NCI-H1694 treated with DMSO at 0.1 percent for 48 hours (cell line): ENCODE measurements around the gene CDC42SE2.
"Not testable (repeated sequence)": the region's sequence is repeated elsewhere in the genome, so short reads cannot be mapped to it uniquely, and the experiment has no call there.

Experiments used
- DNase-seq: peaks from one replicate; lab custom pipeline; 2025; lab: John Stamatoyannopoulos, UW

The CDC42SE2 gene

DNA sequence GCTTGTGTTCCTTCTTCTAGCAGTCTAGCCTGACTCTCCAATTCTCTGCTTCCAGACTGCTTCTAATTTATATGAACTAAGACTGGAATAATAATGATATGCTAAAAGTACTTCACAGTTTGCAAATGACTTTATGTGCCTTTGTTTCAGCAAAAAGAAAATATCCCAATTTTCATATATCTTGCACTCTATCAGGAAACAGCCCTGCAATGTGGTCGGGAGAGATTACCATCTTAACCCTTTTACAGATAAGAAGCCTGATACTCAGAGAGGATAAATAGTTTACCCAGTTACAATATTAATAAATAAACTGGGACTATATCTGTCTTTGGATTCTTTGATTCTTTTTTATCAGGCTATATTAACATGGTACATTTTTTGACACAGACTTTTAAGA is 126.0 kb downstream of the CDC42SE2 start:
- no peak for DNase-seq

DNA sequence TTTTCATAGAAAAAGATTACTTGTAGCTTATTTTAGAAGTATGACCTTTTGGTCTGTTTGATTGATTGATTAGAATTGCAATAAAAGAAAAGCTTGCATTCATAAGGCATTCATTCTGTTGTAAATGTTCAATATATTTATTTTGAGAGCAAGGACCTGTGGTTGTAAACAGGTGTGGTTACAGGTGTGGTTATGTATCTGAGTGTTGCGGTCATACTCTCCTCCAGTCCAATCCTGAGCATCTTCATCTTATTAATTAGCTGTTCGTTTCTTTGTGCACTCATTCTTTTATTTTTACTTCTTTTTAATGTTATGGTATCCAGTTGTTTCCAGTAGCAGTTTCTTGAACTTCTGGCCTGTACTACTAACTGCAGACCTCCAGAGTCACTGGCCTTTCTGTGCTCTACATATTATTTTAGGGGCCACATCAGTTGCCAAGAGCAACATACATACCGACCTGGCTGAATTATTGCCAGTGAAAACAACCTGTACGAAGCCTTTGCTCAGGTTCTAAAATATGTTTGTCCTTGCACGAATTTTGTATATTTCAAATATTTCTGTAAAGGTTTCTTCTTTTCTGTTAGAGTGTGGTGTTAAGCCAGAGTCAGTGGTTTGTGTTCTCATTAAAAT is 128.7 kb downstream of the CDC42SE2 start:
- DNase-seq, result no peak

DNA sequence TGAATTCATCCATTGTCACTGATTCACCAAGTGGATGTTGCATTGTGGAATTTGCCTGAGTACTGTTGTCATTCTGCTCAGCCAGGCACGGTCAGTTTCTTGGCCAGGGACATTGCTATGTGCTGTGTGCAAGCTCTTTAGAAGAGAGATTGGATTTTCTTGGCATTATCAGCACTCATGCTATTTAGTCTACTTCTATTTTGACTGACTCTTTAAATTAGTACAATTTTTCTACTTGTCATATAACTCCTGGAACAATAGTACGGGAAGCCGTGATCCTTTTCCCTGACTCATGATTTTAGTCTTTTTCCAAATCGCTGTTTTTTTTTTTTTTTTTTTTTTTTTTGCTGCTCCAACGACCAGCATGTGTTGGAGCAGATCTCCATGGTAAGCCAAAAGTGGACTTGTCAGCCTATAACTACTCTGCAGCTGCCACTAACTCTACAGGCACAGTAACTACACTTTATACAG is 129.7 kb downstream of the CDC42SE2 start:
- no peak for DNase-seq

DNA sequence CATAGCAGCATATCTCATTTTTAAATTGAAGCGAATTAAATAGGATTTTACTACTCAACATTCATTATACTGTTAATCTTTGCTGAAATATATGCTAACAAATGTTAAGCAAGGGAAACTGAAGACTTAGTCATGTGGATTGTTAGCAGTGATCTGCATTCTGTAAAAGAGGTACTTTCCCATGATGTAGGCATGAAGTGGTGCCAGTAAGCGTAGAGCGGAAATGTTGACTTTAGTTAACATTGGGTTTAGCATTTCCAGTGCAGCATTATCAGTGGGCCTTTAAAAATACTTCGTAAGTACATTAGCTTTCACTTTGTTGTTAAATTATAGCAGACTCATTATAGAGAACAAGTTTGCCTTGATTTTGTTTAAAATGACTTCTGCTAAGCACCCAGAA is 130.3 kb downstream of the CDC42SE2 start:
- DNase-seq, result no peak

DNA sequence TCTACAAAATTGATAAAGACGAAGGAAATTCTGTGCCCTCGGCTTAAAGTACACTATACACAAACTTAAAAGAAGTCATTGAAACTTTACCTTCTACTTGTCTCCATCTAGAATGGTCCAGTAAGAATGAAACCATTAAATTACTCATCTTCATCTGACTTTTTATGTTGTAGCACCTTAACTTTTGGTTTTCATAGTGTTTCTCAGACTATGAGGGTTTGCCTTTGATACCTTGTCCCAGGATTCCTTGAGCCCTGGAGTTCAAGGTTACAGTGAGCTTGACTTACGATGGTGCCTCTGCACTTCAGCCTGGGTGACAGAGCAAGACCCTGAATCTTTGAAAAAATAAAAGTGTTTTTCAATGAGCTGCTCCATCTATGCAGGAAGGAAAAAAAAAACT is 132.2 kb downstream of the CDC42SE2 start:
- no peak for DNase-seq

DNA sequence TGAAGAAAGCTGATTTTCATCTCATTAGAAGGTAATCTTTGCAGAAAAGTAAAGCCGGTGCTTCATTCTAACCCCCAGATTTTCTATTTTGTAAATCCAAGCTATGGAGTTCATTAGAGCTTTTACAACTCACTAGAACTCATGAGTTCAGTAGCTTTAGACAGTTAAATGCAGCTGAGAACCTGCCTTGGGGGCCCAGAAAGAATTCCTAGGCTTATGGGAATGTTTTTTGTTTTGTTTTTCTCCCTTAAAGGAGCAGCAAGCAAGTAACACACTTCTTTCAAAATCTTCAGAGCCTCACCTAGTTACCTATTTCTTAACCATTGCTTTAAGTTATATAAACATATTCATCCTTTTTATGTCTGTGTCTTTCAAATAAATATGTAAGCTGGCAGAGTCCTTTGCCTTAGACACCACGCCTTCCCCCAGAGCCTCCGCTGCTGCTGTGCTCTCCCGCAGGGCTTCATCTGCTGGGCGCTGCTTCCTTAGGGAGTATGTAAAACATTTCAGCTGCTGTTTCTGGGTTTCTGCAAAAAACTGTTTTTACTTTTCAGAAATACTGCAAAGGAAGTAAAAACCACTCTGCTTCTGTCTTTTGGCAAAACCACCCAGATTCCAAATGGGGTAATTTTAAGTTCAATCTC is 132.9 kb downstream of the CDC42SE2 start:
- DNase-seq, result no peak

DNA sequence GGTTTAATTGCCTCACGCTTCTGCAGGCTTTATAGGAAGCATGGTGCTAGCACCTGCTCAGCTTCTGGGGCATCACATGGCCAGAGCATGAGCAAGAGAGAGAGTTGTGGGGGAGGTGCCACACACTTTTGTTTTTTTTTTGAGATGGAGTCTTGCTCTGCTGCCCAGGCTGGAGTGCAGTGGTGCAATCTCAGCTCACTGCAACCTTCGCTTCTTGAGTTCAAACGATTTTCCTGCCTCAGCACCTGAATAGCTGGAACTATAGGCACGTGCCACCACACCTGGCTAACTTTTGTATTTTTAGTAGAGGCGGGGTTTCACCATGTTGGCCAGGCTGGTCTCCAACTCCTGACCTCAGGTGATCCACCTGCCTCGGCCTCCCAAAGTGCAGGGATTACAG is 135.2 kb downstream of the CDC42SE2 start:
- DNase-seq, result not testable (repeated sequence)

DNA sequence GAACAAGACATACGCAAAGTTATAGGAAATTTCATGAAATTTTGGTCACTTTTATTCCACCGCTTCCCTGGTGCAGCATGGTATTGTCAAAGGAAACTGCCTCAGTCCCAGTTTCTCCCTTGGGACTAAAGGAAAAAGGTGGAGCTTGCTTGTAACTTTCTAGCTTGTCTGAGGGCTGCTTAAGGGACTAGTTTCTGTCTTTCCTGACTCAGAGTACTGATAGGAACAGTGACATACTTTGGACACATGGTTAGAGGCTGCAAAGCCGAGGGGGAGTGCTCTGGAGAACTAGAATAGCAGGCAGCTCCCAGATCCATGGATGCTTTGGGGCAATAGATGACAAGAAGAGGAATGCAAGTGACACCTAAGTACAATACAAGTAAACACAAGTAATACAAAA is 136.7 kb downstream of the CDC42SE2 start:
- no peak for DNase-seq

DNA sequence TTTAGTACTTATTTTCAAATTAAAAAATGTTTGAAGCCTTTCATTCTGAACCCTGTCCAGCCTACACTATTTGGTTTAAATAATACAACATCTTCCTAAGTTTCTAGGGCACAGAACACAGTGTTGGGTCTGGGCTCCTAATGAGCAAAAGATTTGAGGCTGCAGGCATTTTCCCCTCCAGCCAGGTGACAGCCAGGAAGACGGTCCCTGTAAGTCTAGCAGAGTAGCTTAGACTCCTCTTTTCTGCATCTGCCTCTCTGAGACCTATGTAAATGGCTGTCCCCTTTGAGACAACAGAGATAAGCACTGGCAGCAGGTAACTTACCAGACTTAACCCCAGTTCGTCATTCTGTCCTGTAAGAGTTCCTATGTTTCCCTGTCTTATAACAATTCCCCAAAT is 141.8 kb downstream of the CDC42SE2 start:
- no peak for DNase-seq

DNA sequence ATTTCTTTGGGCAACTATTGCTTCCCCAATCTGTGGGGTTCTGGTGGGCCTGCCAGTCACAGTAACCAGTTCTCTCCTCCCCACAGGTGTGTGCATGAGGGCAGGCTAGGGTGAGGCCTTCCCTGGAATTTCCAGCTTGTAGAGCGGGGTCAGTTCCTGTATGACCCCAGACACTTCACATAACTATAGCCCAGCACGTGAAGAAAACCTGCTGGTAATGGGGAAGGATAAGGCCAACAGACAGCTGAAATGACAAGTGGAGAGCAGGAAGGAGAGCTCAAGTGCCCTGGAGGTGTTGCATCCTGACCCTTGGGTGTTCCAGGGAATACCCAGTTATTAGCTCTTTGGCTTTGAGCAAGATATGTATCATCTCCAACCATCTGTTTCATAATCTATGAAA is 142.2 kb downstream of the CDC42SE2 start:
- no peak for DNase-seq

DNA sequence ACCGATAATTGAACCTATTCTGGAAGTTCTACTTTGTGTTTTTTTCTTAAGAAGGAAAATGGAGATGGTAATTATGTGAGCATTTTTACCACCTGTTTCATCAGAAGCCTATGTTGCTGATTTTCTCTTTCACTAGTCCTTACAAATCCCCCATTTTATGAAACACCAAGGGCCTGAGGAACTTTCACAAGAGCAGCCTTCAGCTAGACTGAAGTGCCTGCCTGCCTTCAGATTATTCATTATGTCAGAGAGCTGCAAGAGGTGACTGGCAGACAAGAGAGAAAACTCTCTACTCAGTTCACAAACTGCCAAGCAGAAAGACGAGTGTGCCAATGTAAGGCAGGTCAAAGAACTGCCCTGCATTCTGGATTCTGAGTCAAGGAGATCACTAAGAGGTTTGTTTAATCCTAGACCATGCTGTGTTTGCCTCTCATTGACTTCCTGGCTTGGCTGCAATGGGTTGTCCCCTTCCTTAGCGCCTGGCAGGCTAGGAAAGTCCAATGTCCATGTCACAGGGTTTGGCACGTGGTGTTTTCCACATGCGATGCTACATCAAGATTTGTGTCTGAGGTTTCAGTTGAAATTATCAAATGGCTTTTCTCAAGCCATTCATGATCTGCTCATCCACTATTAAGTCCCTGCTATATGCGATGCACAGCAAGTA is 143.3 kb downstream of the CDC42SE2 start:
- DNase-seq, result no peak

DNA sequence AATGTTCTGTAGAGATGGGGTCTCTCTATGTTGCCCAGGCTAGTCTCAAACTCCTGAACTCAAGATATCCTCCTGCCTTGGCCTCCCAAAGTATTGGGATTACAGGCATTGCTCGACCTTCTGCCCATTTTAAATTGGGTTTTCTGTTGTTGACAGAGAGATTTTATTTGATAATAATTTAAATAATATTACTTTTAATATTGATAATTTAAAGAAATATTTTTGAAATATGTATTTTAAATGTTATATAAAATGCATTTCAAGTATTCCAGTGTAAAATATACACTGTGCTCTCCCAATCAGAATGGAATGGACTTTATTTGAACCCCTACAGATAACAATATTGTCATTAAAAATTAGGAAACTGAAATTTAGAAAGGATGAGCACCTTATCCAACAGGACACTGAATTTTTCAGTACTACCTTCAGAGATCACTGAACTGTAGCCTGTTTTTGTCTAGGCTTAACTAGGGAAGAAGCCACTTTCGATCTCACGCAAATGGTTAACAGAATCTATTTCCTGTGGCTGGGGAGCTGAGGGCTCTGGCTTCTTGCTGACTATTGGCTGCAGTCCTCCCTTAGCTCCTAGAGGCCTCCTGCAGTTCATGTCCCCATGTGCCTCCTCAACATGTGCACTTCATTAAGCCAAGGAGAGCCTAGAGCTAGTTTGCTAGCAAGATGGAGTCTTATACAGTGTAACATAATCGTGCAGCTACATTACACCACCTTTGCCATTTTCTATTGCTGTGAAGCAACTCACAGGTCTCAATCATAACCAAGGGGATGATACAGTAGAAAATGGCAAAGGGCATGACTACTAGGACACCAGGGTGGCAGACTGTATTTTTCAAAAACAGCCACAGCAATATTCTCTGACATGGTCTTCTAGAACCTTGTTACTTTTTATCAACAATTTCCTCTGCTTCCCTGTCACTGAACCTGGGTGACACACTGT is 150.0 kb downstream of the CDC42SE2 start:
- no peak for DNase-seq

DNA sequence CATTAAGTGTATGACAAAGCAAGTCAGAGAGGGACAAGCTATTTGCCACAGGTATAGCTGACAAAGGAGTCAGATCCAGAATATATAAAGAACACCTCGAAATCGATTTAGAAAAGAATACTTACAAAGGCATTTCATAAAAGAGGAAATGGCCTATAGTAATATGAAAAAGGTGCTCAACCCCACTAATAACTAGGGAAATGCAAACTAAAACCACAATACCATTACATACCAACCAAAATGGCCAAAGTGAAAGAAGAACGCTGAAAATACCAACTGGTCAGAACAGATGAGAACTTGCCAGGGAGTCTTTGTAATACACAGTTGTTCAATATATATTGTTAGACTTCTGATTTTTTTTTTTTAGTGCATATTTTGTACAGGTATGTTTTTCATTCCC is 152.9 kb downstream of the CDC42SE2 start:
- DNase-seq, result no peak

DNA sequence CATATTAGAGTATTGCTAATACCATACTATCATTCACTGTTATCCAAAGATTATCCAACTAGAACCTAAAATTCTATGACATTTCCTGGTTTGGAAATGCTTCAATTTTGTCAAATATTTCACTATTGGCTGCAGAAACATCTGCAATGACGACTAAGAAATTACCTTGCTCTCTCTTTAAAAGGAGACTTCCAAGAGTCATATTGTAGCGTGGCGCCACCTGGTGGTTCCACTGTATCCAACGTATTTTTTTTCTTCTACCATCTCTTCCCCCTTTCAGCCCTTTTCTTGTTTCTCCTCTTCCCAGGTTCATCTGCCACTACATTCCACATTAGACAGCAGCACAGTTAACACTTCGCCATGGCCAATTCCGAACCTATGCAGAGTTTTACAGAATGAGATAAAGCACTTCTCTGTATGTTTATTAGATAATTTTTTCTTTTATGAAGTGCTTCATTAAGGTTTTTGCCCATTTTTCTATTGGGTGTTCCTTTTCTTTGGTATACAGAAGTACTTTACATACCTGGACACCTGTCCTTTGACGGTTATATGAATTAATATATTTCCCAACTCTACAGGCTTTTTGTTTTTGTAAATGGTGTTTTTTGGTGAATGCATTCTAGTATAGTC is 153.5 kb downstream of the CDC42SE2 start:
- peak; percentile 69 for DNase-seq

DNA sequence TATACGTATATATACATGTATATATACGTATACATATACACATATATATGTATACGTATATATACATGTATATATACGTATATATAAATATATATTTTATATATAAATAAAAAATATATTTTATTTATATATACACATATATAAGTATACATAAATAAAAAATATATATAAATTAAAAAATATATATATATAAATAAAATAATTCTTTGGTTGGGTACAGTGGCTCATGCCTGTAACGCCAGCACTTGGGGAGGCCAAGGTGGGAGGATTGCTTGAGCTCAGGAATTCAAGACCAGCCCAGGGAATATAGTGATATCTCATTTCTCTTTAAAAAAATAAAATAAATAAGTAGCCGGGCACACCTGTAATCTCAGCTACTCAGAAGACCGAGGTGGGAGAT is 155.0 kb downstream of the CDC42SE2 start:
- no peak for DNase-seq

DNA sequence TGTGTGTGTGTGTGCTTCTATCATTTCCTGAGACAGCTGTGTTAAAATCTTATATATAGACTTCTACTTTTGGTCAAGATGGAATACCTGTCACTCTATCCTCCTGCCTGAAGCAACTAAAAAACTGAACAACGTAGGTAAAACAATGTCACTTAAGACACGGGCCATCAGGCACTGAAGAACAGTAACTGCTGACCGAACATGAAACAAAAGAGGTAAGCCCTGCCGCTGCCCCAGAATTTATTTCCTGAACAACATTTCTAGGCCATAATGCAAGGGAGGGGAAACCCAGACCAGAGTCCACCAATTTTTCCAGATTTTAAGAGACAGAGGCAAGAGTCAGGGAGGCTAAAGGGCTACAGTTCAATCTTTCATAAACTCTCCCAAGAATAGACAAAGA is 156.0 kb downstream of the CDC42SE2 start:
- DNase-seq, result no peak

DNA sequence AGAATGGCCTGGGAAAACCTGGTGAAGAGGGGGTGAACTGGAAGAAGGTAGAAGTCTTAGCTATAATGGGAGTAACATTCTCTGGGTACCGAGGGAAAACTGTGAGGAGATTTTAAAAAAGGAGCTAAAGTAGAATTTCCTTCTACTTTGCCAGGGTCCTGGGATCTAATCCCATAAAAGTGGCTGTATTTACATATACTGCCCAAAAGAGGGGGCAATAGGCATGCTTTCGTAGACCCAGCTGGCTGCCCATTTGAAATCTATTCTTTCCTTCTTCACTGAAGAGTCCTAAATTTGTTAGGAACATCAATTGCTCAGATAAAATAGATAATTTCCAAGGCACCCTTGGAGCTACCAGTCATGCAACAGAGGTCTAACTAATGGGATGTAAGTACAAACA is 159.2 kb downstream of the CDC42SE2 start:
- peak; percentile 11 for DNase-seq

DNA sequence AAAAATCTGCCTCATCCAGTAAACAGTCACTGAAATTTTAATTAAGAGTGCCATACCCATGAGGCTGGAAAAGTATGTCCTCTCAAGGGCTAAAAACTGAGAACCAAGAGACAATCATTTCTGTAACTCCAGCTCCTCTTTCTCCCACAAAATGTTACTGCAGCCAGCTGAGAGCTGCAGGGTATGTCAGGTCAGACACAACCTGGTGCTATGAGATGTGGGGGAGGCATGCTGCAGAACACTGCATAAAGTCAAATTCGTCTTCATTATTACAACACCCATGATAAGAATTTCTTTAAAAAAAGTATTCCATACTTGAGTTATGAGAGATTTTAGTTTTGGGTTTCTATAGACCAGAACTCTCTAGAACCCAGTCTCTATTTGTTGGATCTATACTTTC is 162.2 kb downstream of the CDC42SE2 start:
- DNase-seq, result no peak

DNA sequence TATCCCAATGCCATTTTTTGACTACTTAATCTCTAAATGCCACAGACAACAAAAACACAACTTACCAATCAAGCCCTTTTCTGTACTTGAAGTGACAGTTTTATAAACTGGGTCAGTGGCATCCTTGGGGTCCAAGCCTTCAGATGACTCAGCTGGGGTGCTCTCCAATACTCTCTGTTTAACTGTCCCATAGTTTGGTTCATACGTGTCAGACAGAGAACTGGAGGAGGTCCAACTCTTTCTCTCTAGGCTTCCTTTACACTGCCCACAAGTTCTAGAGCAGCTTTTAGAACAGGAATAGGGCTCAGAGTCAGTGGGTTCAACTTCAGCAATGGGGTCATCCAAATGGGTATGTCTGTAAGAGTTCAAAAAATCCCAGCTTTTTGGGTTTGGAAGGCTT is 166.9 kb downstream of the CDC42SE2 start:
- no peak for DNase-seq

DNA sequence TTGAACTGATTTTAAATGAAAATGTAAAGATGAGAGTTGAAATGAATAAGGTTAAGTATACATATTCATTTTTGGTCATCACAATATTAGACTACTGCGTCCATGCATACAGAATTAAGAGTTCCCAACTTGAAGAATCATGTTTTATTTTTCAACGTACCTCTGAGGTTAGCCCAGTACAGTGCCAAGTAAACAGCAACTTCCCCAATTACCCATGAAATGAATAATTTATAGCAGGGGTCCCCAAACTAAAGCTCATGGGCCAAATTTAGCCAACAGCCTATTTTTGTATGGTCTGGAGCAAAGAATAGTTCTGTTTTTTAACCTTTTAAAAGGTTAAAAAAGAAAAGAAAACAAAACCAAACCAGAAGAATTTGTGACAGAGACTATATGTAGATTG is 167.9 kb downstream of the CDC42SE2 start:
- no peak for DNase-seq

DNA sequence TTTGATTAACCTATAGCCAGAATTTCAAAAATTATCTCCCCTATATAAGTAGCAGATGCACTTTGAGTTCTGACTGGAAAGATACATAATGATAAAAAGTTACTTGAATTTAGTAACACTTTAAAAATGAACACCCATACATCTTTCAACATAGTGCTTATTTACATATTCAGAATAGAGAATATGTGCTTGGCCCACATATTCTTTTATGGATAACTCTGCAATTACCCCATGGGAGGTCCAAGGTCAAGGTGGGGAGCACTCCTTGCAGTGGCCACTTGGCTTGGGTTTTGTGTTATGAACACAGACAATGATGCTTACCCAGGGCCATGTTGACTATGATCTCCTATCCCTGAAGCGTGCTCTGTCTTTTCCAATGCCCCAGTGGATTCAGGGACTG is 169.3 kb downstream of the CDC42SE2 start:
- DNase-seq, result no peak

DNA sequence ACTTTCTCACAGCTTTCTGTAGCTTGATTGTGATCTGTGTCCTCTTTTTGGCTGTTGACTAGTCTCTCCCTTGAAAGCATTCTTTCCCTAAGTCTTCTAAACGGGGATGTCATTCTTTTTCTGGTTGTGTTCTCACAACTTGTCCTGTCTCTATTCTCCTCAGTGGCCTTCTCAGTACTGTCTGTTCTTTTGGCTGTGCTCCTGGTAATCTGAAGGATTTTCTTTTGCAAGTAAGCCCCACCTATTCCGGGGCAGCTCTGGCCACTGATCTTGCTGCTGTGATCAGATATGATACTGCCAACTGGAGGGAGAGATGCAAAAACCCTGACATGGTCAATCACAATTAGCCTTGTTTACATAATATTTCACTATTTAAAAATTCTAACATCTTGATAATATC is 172.2 kb downstream of the CDC42SE2 start:
- no peak for DNase-seq
